Measurements from ENCODE around the gene GSKIP.

DNA sequence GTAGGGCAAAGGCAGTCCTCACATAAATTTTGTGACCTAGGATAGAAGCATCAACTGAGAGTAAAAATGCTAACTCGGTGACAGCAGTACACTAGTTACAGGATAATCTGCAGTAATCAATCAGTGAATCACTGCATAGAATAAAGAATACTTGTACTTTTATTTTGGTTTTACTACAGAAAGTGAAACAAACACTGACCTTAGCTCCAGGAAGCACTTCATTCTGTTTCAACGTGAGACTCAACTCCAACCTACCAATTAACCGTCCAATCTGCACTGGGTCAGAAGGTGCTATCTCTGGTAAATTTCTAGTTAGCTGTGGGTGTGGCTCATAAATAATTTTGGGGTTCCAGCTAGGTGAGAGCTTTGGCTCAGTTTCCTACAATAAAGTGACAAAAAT is 22.0 kb upstream of the GSKIP start:
- TF ChIP-seq, protein P1, sequence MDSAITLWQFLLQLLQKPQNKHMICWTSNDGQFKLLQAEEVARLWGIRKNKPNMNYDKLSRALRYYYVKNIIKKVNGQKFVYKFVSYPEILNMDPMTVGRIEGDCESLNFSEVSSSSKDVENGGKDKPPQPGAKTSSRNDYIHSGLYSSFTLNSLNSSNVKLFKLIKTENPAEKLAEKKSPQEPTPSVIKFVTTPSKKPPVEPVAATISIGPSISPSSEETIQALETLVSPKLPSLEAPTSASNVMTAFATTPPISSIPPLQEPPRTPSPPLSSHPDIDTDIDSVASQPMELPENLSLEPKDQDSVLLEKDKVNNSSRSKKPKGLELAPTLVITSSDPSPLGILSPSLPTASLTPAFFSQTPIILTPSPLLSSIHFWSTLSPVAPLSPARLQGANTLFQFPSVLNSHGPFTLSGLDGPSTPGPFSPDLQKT (IDR thresholded peaks at IDR 0.05; ENCODE audit: borderline replicate concordance, low read depth, low read length): no peak
- TF ChIP-seq, protein P2, sequence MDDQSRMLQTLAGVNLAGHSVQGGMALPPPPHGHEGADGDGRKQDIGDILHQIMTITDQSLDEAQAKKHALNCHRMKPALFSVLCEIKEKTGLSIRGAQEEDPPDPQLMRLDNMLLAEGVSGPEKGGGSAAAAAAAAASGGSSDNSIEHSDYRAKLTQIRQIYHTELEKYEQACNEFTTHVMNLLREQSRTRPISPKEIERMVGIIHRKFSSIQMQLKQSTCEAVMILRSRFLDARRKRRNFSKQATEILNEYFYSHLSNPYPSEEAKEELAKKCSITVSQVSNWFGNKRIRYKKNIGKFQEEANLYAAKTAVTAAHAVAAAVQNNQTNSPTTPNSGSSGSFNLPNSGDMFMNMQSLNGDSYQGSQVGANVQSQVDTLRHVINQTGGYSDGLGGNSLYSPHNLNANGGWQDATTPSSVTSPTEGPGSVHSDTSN (CRISPR knock-in tag; IDR thresholded peaks at IDR 0.05): no peak
- TF ChIP-seq, protein P3, sequence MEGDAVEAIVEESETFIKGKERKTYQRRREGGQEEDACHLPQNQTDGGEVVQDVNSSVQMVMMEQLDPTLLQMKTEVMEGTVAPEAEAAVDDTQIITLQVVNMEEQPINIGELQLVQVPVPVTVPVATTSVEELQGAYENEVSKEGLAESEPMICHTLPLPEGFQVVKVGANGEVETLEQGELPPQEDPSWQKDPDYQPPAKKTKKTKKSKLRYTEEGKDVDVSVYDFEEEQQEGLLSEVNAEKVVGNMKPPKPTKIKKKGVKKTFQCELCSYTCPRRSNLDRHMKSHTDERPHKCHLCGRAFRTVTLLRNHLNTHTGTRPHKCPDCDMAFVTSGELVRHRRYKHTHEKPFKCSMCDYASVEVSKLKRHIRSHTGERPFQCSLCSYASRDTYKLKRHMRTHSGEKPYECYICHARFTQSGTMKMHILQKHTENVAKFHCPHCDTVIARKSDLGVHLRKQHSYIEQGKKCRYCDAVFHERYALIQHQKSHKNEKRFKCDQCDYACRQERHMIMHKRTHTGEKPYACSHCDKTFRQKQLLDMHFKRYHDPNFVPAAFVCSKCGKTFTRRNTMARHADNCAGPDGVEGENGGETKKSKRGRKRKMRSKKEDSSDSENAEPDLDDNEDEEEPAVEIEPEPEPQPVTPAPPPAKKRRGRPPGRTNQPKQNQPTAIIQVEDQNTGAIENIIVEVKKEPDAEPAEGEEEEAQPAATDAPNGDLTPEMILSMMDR (tag by site-specific recombination; IDR thresholded peaks at IDR 0.05): no peak
- TF ChIP-seq MEIS1 (CRISPR knock-in tag; IDR thresholded peaks at IDR 0.05; ENCODE audit: borderline replicate concordance): no peak
- no peak for TF ChIP-seq ZBTB1 (tag by site-specific recombination; IDR thresholded peaks at IDR 0.05)
- no peak for TF ChIP-seq ZBTB48 (tag by site-specific recombination; IDR thresholded peaks at IDR 0.05)
- TF ChIP-seq ZNF76 (tag by site-specific recombination; IDR thresholded peaks at IDR 0.05; ENCODE audit: borderline replicate concordance, low read depth): no peak
- no peak for TF ChIP-seq YY1 (tag by site-specific recombination; IDR thresholded peaks at IDR 0.05)
- TF ChIP-seq, protein P4, sequence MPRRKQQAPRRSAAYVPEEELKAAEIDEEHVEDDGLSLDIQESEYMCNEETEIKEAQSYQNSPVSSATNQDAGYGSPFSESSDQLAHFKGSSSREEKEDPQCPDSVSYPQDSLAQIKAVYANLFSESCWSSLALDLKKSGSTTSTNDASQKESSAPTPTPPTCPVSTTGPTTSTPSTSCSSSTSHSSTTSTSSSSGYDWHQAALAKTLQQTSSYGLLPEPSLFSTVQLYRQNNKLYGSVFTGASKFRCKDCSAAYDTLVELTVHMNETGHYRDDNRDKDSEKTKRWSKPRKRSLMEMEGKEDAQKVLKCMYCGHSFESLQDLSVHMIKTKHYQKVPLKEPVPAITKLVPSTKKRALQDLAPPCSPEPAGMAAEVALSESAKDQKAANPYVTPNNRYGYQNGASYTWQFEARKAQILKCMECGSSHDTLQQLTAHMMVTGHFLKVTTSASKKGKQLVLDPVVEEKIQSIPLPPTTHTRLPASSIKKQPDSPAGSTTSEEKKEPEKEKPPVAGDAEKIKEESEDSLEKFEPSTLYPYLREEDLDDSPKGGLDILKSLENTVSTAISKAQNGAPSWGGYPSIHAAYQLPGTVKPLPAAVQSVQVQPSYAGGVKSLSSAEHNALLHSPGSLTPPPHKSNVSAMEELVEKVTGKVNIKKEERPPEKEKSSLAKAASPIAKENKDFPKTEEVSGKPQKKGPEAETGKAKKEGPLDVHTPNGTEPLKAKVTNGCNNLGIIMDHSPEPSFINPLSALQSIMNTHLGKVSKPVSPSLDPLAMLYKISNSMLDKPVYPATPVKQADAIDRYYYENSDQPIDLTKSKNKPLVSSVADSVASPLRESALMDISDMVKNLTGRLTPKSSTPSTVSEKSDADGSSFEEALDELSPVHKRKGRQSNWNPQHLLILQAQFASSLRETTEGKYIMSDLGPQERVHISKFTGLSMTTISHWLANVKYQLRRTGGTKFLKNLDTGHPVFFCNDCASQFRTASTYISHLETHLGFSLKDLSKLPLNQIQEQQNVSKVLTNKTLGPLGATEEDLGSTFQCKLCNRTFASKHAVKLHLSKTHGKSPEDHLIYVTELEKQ (tag by site-specific recombination; IDR thresholded peaks at IDR 0.05; ENCODE audit: borderline replicate concordance): no peak
- TF ChIP-seq, protein P5, sequence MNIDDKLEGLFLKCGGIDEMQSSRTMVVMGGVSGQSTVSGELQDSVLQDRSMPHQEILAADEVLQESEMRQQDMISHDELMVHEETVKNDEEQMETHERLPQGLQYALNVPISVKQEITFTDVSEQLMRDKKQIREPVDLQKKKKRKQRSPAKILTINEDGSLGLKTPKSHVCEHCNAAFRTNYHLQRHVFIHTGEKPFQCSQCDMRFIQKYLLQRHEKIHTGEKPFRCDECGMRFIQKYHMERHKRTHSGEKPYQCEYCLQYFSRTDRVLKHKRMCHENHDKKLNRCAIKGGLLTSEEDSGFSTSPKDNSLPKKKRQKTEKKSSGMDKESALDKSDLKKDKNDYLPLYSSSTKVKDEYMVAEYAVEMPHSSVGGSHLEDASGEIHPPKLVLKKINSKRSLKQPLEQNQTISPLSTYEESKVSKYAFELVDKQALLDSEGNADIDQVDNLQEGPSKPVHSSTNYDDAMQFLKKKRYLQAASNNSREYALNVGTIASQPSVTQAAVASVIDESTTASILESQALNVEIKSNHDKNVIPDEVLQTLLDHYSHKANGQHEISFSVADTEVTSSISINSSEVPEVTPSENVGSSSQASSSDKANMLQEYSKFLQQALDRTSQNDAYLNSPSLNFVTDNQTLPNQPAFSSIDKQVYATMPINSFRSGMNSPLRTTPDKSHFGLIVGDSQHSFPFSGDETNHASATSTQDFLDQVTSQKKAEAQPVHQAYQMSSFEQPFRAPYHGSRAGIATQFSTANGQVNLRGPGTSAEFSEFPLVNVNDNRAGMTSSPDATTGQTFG (tag by site-specific recombination; IDR thresholded peaks at IDR 0.05; ENCODE audit: borderline replicate concordance): no peak
- TF ChIP-seq, protein P6, sequence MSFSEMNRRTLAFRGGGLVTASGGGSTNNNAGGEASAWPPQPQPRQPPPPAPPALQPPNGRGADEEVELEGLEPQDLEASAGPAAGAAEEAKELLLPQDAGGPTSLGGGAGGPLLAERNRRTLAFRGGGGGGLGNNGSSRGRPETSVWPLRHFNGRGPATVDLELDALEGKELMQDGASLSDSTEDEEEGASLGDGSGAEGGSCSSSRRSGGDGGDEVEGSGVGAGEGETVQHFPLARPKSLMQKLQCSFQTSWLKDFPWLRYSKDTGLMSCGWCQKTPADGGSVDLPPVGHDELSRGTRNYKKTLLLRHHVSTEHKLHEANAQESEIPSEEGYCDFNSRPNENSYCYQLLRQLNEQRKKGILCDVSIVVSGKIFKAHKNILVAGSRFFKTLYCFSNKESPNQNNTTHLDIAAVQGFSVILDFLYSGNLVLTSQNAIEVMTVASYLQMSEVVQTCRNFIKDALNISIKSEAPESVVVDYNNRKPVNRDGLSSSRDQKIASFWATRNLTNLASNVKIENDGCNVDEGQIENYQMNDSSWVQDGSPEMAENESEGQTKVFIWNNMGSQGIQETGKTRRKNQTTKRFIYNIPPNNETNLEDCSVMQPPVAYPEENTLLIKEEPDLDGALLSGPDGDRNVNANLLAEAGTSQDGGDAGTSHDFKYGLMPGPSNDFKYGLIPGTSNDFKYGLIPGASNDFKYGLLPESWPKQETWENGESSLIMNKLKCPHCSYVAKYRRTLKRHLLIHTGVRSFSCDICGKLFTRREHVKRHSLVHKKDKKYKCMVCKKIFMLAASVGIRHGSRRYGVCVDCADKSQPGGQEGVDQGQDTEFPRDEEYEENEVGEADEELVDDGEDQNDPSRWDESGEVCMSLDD (tag by site-specific recombination; IDR thresholded peaks at IDR 0.05): no peak
